Measurements from ENCODE around the gene GTF2I. TPM values are rescaled to one million over a fixed set of nuclear protein-coding genes. Genes with fewer than 3 reads are reported as not detected.

GTF2I gene
- total and polyA plus RNA-seq, 10 of the 15 experiments (the other 5 are each of a cell fraction or from before 2014, with no cell fraction given) = 6.7 to 172 (median 96.9) TPM

- no TSS peak for BruUV-seq (replicated peaks)
- no peaks in the 10 kb centered on the region for H3K27me3 ChIP-seq (replicated peaks in 1 of 2; ENCODE audit: control insufficient read depth in 2 of 2, insufficient read depth in 2 of 2, low read length in 1 of 2)
- RAD21 ChIA-PET (ENCODE audit: unreplicated experiment) = no interaction called here
- POLR2A ChIA-PET = no interaction called here
- H3K4me3 ChIP-seq = no peak overlapping the region
- H3K27ac ChIP-seq (ENCODE audit: control insufficient read depth, insufficient read depth) = no peak overlapping the region
- DNase-seq (ENCODE audit: low read depth, low spot score) (no peak), FAIRE-seq (no peak), ATAC-seq (no peak)
- H2AFZ ChIP-seq (ENCODE audit: control insufficient read depth, low read depth, low read length) = no peak overlapping the region
- SMC1A ChIA-PET (ENCODE audit: uncharacterized antibody, unreplicated experiment) = interaction anchor here (1.2 to 2.1 kb wide), 2 partner anchors 14 to 16 kb away, joined by 3 to 4 read pairs; no protein-coding TSS in a partner anchor
- H3K4me2 ChIP-seq (ENCODE audit: control insufficient read depth, insufficient read depth) = no peak overlapping the region
- no peak overlapping the region for H3K9ac ChIP-seq (ENCODE audit: control insufficient read depth, insufficient read depth, low read length)
- H3K79me2 ChIP-seq (ENCODE audit: control insufficient read depth, insufficient read depth, low read length) = no peaks in the 10 kb centered on the region
- no peaks in the 10 kb centered on the region for H4K20me1 ChIP-seq (ENCODE audit: control insufficient read depth, insufficient read depth)
- CTCF ChIA-PET = interaction anchor here (0.9 kb wide), 1 partner anchor 10 kb away, joined by 4 read pairs; no protein-coding TSS in a partner anchor
- H3K36me3 ChIP-seq (ENCODE audit: control insufficient read depth in 2 of 2, insufficient read depth in 2 of 2, low read length in 1 of 2) = peaks cover 13 to 51% of the 10 kb centered on the region in 2 experiments
- intact Hi-C loops (cut with micrococcal nuclease; ENCODE audit: unreplicated experiment) = loop anchor here (10.0 kb wide), 1 partner anchor 295 kb away; no protein-coding TSS in a partner anchor
- in situ Hi-C loops (cut with MboI) = no loop called here
- WGBS (ENCODE audit: insufficient coverage, insufficient replicate concordance, low lambda C conversion rate, missing lambda C conversion rate) = 97% methylated on average over 10 of the region's 10 CpGs
- no peak for TF ChIP-seq JUNB (IDR thresholded peaks at IDR 0.05)
- TF ChIP-seq MEF2A (IDR thresholded peaks at IDR 0.05; ENCODE audit: insufficient read depth, low read depth, low read length) = no peak
- TF ChIP-seq RUNX3 (IDR thresholded peaks at IDR 0.05; ENCODE audit: low read length) = no peak
- TF ChIP-seq STAT1 (conservative IDR thresholded peaks at IDR 0.05) = no peak
- TF ChIP-seq ATF3 (IDR thresholded peaks at IDR 0.05; ENCODE audit: borderline replicate concordance, extremely low read depth, low read depth, low read length) = no peak
- no peak for TF ChIP-seq JUND (IDR thresholded peaks at IDR 0.05; ENCODE audit: low read depth, low read length)
- TF ChIP-seq SMC3 (IDR thresholded peaks at IDR 0.05; ENCODE audit: borderline replicate concordance, low read length) = peak; percentile 25; the same call in 1 of the 2 replicates
- TF ChIP-seq RELA (IDR thresholded peaks at IDR 0.05; ENCODE audit: borderline replicate concordance, partially characterized antibody) = no peak
- TF ChIP-seq MEF2B (IDR thresholded peaks at IDR 0.05; ENCODE audit: partially characterized antibody, poor library complexity, severe bottlenecking) = no peak
- TF ChIP-seq CTCF (IDR thresholded peaks at IDR 0.05 in 2 of 3, conservative IDR thresholded peaks at IDR 0.05 in 1 of 3; ENCODE audit: control insufficient read depth in 2 of 3, extremely low read depth in 1 of 3, insufficient read depth in 1 of 3, low read depth in 3 of 3, low read length in 3 of 3) = peak; percentile 18 to 46 (median 35); a peak in 4 of 6 replicates
- TF ChIP-seq CEBPZ (IDR thresholded peaks at IDR 0.05; ENCODE audit: low read depth, low read length) = no peak
- TF ChIP-seq ZSCAN29 (IDR thresholded peaks at IDR 0.05) = no peak
- peaks cover 2% of the 10 kb centered on the region; the same call in 2 of the 3 replicates for H3K9me3 ChIP-seq (replicated peaks; ENCODE audit: control insufficient read depth, insufficient read depth, low read length)
- H3K4me1 ChIP-seq (ENCODE audit: control insufficient read depth, insufficient read depth, low read length) = no peaks in the 10 kb centered on the region
Observed at GRCh38 chr7:74709880-74710671, 52.6 kb downstream of the GTF2I start.
